KOPT-K1 (cell line): ENCODE data around the gene PDZRN3.

ENCODE experiments used
- H3K27ac ChIP-seq: fragments of 200-600 bp; sonication (generic); 2 replicates; pipeline ENCODE4 v1.5.1; 2016; ENCODE audit warnings: antibody characterized with exemption, mild to moderate bottlenecking, low read depth, low read length; ENCODE audit not compliant: poor library complexity, severe bottlenecking
- H3K36me3 ChIP-seq: fragments of 200-600 bp; sonication (generic); 2 replicates; pipeline ENCODE4 v1.5.1; 2017; ENCODE audit warnings: antibody characterized with exemption, mild to moderate bottlenecking, low read length, moderate library complexity; ENCODE audit not compliant: insufficient read depth
- H3K9me3 ChIP-seq: fragments of 200-600 bp; sonication (generic); 2 replicates; pipeline ENCODE4 v1.5.1; 2017; ENCODE audit warnings: antibody characterized with exemption, low read length, mild to moderate bottlenecking; ENCODE audit not compliant: insufficient read depth, poor library complexity, severe bottlenecking

PDZRN3 gene

GRCh38 chr3:73401059-73401458 is 223.7 kb downstream of the PDZRN3 start:
- Histone ChIP-seq H3K36me3 (no peaks in the 10 kb centered on the region), H3K27ac (no peak overlapping the region), H3K9me3 (no peaks in the 10 kb centered on the region)

- Histone ChIP-seq H3K9me3 (no peaks in the 10 kb centered on the region), H3K36me3 (no peaks in the 10 kb centered on the region), H3K27ac (no peak overlapping the region)
These were observed 225.0 kb downstream of the PDZRN3 start for GRCh38 chr3:73399666-73400253.

DNA sequence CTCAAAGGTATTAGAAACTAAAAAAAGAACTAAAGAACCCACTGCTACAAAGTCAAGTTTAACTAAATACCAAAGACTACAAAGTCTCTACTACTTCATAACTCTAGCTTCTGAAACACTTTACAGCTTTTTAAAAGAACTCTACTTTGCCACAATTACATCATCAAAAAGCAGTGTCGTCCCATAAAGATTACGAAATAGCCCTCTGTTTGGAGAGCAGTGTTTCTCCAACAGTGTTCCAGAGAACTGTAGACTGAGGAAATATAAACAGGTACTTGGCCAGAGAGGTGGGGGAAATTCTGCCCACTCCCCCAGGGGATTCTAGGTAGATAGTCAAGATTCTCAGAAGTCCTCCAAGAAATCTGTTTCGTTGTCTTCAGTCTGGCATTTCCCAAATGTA is 225.6 kb downstream of the PDZRN3 start:
- Histone ChIP-seq H3K36me3 (no peaks in the 10 kb centered on the region), H3K9me3 (no peaks in the 10 kb centered on the region), H3K27ac (no peak overlapping the region)

GRCh38 chr3:73398084-73398483 is 226.7 kb downstream of the PDZRN3 start:
- no peak overlapping the region for H3K27ac ChIP-seq
- no peaks in the 10 kb centered on the region for H3K36me3 ChIP-seq
- H3K9me3 ChIP-seq: no peaks in the 10 kb centered on the region

- Histone ChIP-seq H3K27ac (no peak overlapping the region), H3K36me3 (no peaks in the 10 kb centered on the region), H3K9me3 (no peaks in the 10 kb centered on the region)
These were observed 230.5 kb downstream of the PDZRN3 start for GRCh38 chr3:73394240-73394639.

GRCh38 chr3:73393005-73393404 is 231.7 kb downstream of the PDZRN3 start:
- Histone ChIP-seq H3K27ac (no peak overlapping the region), H3K9me3 (no peaks in the 10 kb centered on the region), H3K36me3 (no peaks in the 10 kb centered on the region)

- no peaks in the 10 kb centered on the region for H3K9me3 ChIP-seq
- H3K36me3 ChIP-seq: no peaks in the 10 kb centered on the region
- no peak overlapping the region for H3K27ac ChIP-seq
These were observed 232.8 kb downstream of the PDZRN3 start for GRCh38 chr3:73391984-73392383.

- no peaks in the 10 kb centered on the region for H3K9me3 ChIP-seq
- H3K27ac ChIP-seq: no peak overlapping the region
- no peaks in the 10 kb centered on the region for H3K36me3 ChIP-seq
These were observed 234.8 kb downstream of the PDZRN3 start for GRCh38 chr3:73389928-73390327.

- Histone ChIP-seq H3K27ac (no peak overlapping the region), H3K36me3 (no peaks in the 10 kb centered on the region), H3K9me3 (no peaks in the 10 kb centered on the region)
These were observed 235.5 kb downstream of the PDZRN3 start for GRCh38 chr3:73389117-73389813.

- H3K9me3 ChIP-seq: no peaks in the 10 kb centered on the region
- H3K27ac ChIP-seq: no peak overlapping the region
- H3K36me3 ChIP-seq: no peaks in the 10 kb centered on the region
These were observed 239.2 kb downstream of the PDZRN3 start for GRCh38 chr3:73385568-73385967.

- Histone ChIP-seq H3K36me3 (no peaks in the 10 kb centered on the region), H3K9me3 (no peaks in the 10 kb centered on the region), H3K27ac (no peak overlapping the region)
These were observed 240.4 kb downstream of the PDZRN3 start for GRCh38 chr3:73384091-73384906.

DNA sequence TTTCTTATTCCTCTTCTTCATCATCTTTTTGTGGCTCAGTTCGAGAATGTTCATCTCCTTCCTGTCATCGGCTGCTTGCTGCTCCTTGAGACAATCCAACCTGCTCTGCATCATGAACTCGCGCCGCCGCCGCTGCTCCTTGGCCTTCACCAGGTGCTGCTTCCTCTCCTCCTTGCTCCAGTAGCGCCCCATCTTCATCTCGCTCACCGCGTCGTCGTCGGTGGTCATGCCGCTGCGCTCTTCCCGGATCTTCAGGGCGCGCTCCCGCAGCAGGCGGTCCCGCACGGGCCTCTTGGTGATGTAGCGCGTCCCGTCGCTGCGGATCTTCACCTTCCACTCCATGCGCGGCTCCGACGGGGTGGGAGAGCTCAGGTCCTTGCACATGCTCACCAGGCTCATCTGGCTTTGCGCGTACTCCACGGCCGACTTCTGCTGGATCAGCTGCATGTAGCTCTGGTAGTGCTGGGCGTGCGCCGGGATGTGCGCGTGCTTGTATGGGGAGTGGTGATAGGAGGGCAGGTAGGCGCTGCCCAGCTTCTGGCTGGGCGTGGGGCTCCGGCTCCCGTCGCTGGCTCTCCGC is 241.2 kb downstream of the PDZRN3 start:
- H3K36me3 ChIP-seq: no peaks in the 10 kb centered on the region
- no peak overlapping the region for H3K27ac ChIP-seq
- no peaks in the 10 kb centered on the region for H3K9me3 ChIP-seq

GRCh38 chr3:73381551-73381950 is 243.2 kb downstream of the PDZRN3 start:
- H3K27ac ChIP-seq: no peak overlapping the region
- no peaks in the 10 kb centered on the region for H3K9me3 ChIP-seq
- H3K36me3 ChIP-seq: no peaks in the 10 kb centered on the region

GRCh38 chr3:73380735-73381532 is 243.8 kb downstream of the PDZRN3 start:
- no peaks in the 10 kb centered on the region for H3K9me3 ChIP-seq
- H3K36me3 ChIP-seq: no peaks in the 10 kb centered on the region
- H3K27ac ChIP-seq: no peak overlapping the region

DNA sequence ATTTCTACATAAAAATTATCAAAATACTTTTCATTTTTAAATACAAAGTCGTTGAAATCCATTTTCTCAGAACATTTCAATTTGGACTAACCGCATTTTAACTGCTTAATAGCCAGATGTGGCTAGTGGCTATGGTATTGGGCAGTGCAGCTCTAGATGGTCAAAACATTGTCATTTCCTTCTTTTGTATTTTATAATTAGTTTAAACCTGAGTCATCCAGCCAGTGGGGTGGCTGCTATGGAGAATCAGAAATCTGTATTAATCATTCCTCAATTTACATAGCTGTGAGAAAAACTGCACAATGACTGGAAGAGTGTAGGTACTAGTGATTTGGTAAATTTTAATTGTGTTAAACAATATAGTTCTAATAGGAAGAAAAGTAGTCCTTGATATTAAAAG is 245.3 kb downstream of the PDZRN3 start:
- no peak overlapping the region for H3K27ac ChIP-seq
- H3K36me3 ChIP-seq: no peaks in the 10 kb centered on the region

More for the DNA sequence above, 245.3 kb downstream of the PDZRN3 start:
- H3K9me3 ChIP-seq: no peaks in the 10 kb centered on the region
